Neural cell (in vitro differentiated cells): ENCODE results near the gene COLEC11. TPM values are rescaled to one million over a fixed set of nuclear protein-coding genes. Genes with fewer than 3 reads are reported as not detected.

Source experiments
- H2AFZ ChIP-seq: fragments of 200-600, 300-800 bp; sonication (generic), shearing (Covaris generic); 2 replicates; pipeline ENCODE4 v1.6.0; 2014; ENCODE audit warnings: low read depth, mild to moderate bottlenecking, antibody characterized with exemption, low read length, moderate library complexity
- H3F3A ChIP-seq: fragments of 200-600 bp; shearing (Covaris generic); 2 replicates; pipeline ENCODE4 v1.6.1; 2016; ENCODE audit warnings: mild to moderate bottlenecking, moderate library complexity, mixed read lengths, antibody characterized with exemption, low read length; ENCODE audit not compliant: insufficient read depth, poor library complexity, severe bottlenecking
- H3K27ac ChIP-seq: fragments of 200-600, 300-800 bp; sonication (generic), shearing (Covaris generic); 2 replicates; pipeline ENCODE4 v1.5.1; 2014; ENCODE audit warnings: mild to moderate bottlenecking, low read length, moderate library complexity
- H3K27me3 ChIP-seq: fragments of 300-800, 200-600 bp; sonication (generic), shearing (Covaris generic); 2 replicates; pipeline ENCODE4 v1.6.0; 2014; ENCODE audit warnings: mild to moderate bottlenecking, low read depth, low read length, moderate library complexity; ENCODE audit not compliant: insufficient read depth
- H3K36me3 ChIP-seq: fragments of 300-800, 200-600 bp; sonication (generic), shearing (Covaris generic); 2 replicates; pipeline ENCODE4 v1.5.1; 2014; ENCODE audit warnings: mild to moderate bottlenecking, antibody characterized with exemption, low read length, moderate library complexity; ENCODE audit not compliant: insufficient read depth
- H3K4me2 ChIP-seq: fragments of 300-800, 200-600 bp; sonication (generic), shearing (Covaris generic); 2 replicates; pipeline ENCODE4 v1.6.0; 2014; ENCODE audit warnings: mild to moderate bottlenecking, low read length
- H3K4me3 ChIP-seq: fragments of 300-800, 200-600 bp; sonication (generic), shearing (Covaris generic); 2 replicates; pipeline ENCODE4 v1.5.1; 2014; ENCODE audit warnings: mild to moderate bottlenecking, low read length, moderate library complexity
- H3K79me2 ChIP-seq: fragments of 200-600 bp; shearing (Covaris generic); replicated peaks from 2 replicates; pipeline ENCODE4 v1.6.0; 2014; ENCODE audit warnings: mild to moderate bottlenecking, low read length, moderate library complexity; ENCODE audit not compliant: insufficient read depth
- H3K9ac ChIP-seq: fragments of 300-800, 200-600 bp; sonication (generic), shearing (Covaris generic); 2 replicates; pipeline ENCODE4 v1.6.1; 2016; ENCODE audit warnings: mild to moderate bottlenecking, low read length, mixed read lengths
- H3K9me2 ChIP-seq: fragments of 200-600 bp; shearing (Covaris generic); 2 replicates; pipeline ENCODE4 v1.6.1; 2016; ENCODE audit warnings: mild to moderate bottlenecking, low read length, mixed read lengths; ENCODE audit not compliant: insufficient read depth
- H3K9me3 ChIP-seq: fragments of 200-600, 300-800 bp; sonication (generic), shearing (Covaris generic); 2 replicates; pipeline ENCODE4 v1.6.1; 2016; ENCODE audit warnings: mild to moderate bottlenecking, mixed run types, low read length, moderate library complexity, mixed read lengths
- H4K20me1 ChIP-seq: fragments of 200-600 bp; shearing (Covaris generic); 2 replicates; pipeline ENCODE4 v1.6.1; 2016; ENCODE audit warnings: mild to moderate bottlenecking, mixed run types; ENCODE audit not compliant: insufficient read depth
- EP300 ChIP-seq: fragments of 450-650 bp; conservative IDR thresholded peaks from 2 replicates; pipeline ENCODE4 v1.6.1; 2014; ENCODE audit warnings: antibody characterized with exemption, mild to moderate bottlenecking, moderate library complexity; ENCODE audit not compliant: poor library complexity, severe bottlenecking
- EZH2 ChIP-seq: fragments of 200-600, 300-800 bp; shearing (Covaris generic), sonication (generic); IDR thresholded peaks from 2 replicates; pipeline ENCODE4 v1.6.1; 2014; ENCODE audit warnings: antibody characterized with exemption, low read length, borderline replicate concordance, mild to moderate bottlenecking; ENCODE audit not compliant: insufficient read depth, poor library complexity, severe bottlenecking
- MXI1 ChIP-seq: fragments of 450-650 bp; conservative IDR thresholded peaks from 2 replicates; pipeline ENCODE4 v1.6.1; 2014; ENCODE audit warnings: antibody characterized with exemption, mild to moderate bottlenecking; ENCODE audit not compliant: poor library complexity, severe bottlenecking
- POLR2AphosphoS5 ChIP-seq: IDR thresholded peaks from 2 replicates; pipeline ENCODE4 v1.6.1; 2012
- RAD21 ChIP-seq: fragments of 450-650 bp; conservative IDR thresholded peaks from 2 replicates; pipeline ENCODE4 v1.6.1; 2014; ENCODE audit warnings: antibody characterized with exemption, mild to moderate bottlenecking, moderate library complexity
- REST ChIP-seq: IDR thresholded peaks from 2 replicates; pipeline ENCODE4 v1.6.1; 2012; ENCODE audit warnings: borderline replicate concordance
- SMC3 ChIP-seq: fragments of 450-650 bp; conservative IDR thresholded peaks from 2 replicates; pipeline ENCODE4 v1.6.1; 2014; ENCODE audit warnings: antibody characterized with exemption, mild to moderate bottlenecking, moderate library complexity; ENCODE audit not compliant: poor library complexity
- TAF1 ChIP-seq: IDR thresholded peaks from 2 replicates; pipeline ENCODE4 v1.6.1; 2012; ENCODE audit warnings: low read depth
- polyA plus RNA-seq: library from polyadenylated mRNA; depleted of rRNA; stranded (reverse); fragments of >200 nt; gene quantifications from 2 replicates; pipeline ENCODE4 v1.2.3, GENCODE V29; 2014
- TF ChIP-seq, protein P1 (sequence below): fragments of 450-650 bp; IDR thresholded peaks from 2 replicates; pipeline ENCODE4 v1.5.1; 2014; ENCODE audit warnings: antibody characterized with exemption, mild to moderate bottlenecking, moderate library complexity; ENCODE audit not compliant: poor library complexity, severe bottlenecking

COLEC11 gene
- polyA plus RNA-seq, 1 donor from 2014 or later: 4.0 TPM

GRCh38 chr2:3650140-3650920 is 55.4 kb downstream of the COLEC11 start:
- Histone ChIP-seq H4K20me1 (no peaks in the 10 kb centered on the region), H3K9me3 (no peaks in the 10 kb centered on the region), H3K9ac (peak overlapping the region; percentile 94), H3K79me2 (no peaks in the 10 kb centered on the region), H3K36me3 (no peaks in the 10 kb centered on the region), H3K27me3 (no peaks in the 10 kb centered on the region), H3K9me2 (no peaks in the 10 kb centered on the region), H3K4me2 (peak overlapping the region; percentile 2), H3F3A (no peaks in the 10 kb centered on the region), H2AFZ (peak overlapping the region; percentile 15), H3K27ac (peak overlapping the region; percentile 100), H3K4me3 (peak overlapping the region; percentile 53)
- TF ChIP-seq MXI1 (no peak), TAF1 (no peak), REST (no peak), POLR2AphosphoS5 (no peak)

GRCh38 chr2:3651691-3652648 is 57.1 kb downstream of the COLEC11 start:
- peak overlapping the region; percentile 78 for H3K4me2 ChIP-seq
- no peaks in the 10 kb centered on the region for H3K9me2 ChIP-seq
- H3K4me3 ChIP-seq: peak overlapping the region; percentile 68
- no peaks in the 10 kb centered on the region for H3F3A ChIP-seq
- TF ChIP-seq RAD21 (peak; percentile 26), REST (peak; percentile 99), TAF1 (peak; percentile 78), EP300 (peak; percentile 80), POLR2AphosphoS5 (peak; percentile 75), SMC3 (peak; percentile 29), MXI1 (peak; percentile 63), EZH2 (no peak)
- TF ChIP-seq, protein P1, sequence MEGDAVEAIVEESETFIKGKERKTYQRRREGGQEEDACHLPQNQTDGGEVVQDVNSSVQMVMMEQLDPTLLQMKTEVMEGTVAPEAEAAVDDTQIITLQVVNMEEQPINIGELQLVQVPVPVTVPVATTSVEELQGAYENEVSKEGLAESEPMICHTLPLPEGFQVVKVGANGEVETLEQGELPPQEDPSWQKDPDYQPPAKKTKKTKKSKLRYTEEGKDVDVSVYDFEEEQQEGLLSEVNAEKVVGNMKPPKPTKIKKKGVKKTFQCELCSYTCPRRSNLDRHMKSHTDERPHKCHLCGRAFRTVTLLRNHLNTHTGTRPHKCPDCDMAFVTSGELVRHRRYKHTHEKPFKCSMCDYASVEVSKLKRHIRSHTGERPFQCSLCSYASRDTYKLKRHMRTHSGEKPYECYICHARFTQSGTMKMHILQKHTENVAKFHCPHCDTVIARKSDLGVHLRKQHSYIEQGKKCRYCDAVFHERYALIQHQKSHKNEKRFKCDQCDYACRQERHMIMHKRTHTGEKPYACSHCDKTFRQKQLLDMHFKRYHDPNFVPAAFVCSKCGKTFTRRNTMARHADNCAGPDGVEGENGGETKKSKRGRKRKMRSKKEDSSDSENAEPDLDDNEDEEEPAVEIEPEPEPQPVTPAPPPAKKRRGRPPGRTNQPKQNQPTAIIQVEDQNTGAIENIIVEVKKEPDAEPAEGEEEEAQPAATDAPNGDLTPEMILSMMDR: no peak
- peak overlapping the region; percentile 94 for H3K9ac ChIP-seq
- H3K79me2 ChIP-seq: no peaks in the 10 kb centered on the region
- no peaks in the 10 kb centered on the region for H3K9me3 ChIP-seq
- H2AFZ ChIP-seq: peak overlapping the region; percentile 84
- H3K36me3 ChIP-seq: no peaks in the 10 kb centered on the region
- peak overlapping the region; percentile 100 for H3K27ac ChIP-seq
- H4K20me1 ChIP-seq: no peaks in the 10 kb centered on the region
- no peaks in the 10 kb centered on the region for H3K27me3 ChIP-seq
